ENCODE results near the gene MAP3K21.

DNA sequence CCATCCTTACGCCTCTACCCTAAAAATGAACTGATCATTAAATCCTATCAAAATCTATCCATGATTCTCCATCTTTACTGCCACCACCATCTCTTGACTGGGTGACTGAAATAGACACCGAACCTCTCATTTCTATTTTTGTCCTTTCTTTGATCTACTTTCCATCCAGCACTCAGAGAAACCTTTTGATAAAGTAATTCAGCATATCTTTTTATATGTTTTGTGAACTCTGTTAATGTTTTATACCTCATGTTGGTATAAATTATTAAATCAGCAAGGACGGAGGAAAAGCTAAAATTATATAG, 45.0 kb upstream of the MAP3K21 start:
- TF ChIP-seq, protein P1, sequence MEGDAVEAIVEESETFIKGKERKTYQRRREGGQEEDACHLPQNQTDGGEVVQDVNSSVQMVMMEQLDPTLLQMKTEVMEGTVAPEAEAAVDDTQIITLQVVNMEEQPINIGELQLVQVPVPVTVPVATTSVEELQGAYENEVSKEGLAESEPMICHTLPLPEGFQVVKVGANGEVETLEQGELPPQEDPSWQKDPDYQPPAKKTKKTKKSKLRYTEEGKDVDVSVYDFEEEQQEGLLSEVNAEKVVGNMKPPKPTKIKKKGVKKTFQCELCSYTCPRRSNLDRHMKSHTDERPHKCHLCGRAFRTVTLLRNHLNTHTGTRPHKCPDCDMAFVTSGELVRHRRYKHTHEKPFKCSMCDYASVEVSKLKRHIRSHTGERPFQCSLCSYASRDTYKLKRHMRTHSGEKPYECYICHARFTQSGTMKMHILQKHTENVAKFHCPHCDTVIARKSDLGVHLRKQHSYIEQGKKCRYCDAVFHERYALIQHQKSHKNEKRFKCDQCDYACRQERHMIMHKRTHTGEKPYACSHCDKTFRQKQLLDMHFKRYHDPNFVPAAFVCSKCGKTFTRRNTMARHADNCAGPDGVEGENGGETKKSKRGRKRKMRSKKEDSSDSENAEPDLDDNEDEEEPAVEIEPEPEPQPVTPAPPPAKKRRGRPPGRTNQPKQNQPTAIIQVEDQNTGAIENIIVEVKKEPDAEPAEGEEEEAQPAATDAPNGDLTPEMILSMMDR (optimal IDR thresholded peaks at IDR 0.05 in 1 of 3, IDR thresholded peaks at IDR 0.05 in 1 of 3, conservative IDR thresholded peaks at IDR 0.05 in 1 of 3; ENCODE audit: extremely low read depth in 1 of 3, insufficient read depth in 2 of 3, low read length in 3 of 3), result no peak
- TF ChIP-seq EZH2 (IDR thresholded peaks at IDR 0.05; ENCODE audit: low read length), result no peak

Measured in keratinocyte (primary cell).